ENCODE measurements around the gene SLC1A2. TPM values are rescaled to one million over a fixed set of nuclear protein-coding genes. Genes with fewer than 3 reads are reported as not detected.

Gene SLC1A2
- total and polyA plus RNA-seq, 2 experiments from 2014 or later, result 0.70 to 2.8 TPM

DNA sequence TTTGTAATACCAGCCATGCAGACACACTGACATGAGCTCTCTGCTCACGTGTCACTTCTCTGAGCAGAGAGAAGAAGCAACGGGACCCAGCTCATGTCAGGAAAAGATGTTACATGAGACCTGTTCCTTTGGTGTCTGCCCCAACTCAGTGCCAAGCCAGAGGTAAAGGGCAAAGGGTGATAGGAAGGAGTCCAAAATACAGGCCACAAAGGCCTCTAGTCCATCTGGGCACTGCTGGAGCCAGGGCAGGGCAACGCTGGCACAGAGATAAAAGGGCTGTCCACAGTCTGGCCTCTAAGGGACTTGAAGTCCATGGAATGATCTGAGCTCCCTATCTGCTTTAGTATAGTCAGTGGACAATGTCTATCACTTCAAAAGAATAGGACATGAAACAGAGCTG is 79.3 kb downstream of the SLC1A2 start:
- no peak for DNase-seq (ENCODE audit: low spot score)
- H3K27ac Mint-ChIP-seq, result no peak overlapping the region
- peaks cover 4% of the 10 kb centered on the region; the same call in 1 of the 2 replicates for H3K9me2 ChIP-seq (ENCODE audit: insufficient read depth)
- peaks cover 2% of the 10 kb centered on the region for H3K27me3 Mint-ChIP-seq (ENCODE audit: insufficient read depth, low read depth, poor library complexity)
- no peaks in the 10 kb centered on the region for H4K20me1 ChIP-seq (replicated peaks; ENCODE audit: insufficient read depth)
- H3F3A ChIP-seq (replicated peaks; ENCODE audit: low read depth), result no peaks in the 10 kb centered on the region
- no peak for TF ChIP-seq ZNF331 (CRISPR knock-in tag; IDR thresholded peaks at IDR 0.05; ENCODE audit: low read depth)
- TF ChIP-seq JUNB (IDR thresholded peaks at IDR 0.05; ENCODE audit: unreplicated experiment), result no peak
- TF ChIP-seq, protein P1, sequence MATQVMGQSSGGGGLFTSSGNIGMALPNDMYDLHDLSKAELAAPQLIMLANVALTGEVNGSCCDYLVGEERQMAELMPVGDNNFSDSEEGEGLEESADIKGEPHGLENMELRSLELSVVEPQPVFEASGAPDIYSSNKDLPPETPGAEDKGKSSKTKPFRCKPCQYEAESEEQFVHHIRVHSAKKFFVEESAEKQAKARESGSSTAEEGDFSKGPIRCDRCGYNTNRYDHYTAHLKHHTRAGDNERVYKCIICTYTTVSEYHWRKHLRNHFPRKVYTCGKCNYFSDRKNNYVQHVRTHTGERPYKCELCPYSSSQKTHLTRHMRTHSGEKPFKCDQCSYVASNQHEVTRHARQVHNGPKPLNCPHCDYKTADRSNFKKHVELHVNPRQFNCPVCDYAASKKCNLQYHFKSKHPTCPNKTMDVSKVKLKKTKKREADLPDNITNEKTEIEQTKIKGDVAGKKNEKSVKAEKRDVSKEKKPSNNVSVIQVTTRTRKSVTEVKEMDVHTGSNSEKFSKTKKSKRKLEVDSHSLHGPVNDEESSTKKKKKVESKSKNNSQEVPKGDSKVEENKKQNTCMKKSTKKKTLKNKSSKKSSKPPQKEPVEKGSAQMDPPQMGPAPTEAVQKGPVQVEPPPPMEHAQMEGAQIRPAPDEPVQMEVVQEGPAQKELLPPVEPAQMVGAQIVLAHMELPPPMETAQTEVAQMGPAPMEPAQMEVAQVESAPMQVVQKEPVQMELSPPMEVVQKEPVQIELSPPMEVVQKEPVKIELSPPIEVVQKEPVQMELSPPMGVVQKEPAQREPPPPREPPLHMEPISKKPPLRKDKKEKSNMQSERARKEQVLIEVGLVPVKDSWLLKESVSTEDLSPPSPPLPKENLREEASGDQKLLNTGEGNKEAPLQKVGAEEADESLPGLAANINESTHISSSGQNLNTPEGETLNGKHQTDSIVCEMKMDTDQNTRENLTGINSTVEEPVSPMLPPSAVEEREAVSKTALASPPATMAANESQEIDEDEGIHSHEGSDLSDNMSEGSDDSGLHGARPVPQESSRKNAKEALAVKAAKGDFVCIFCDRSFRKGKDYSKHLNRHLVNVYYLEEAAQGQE (IDR thresholded peaks at IDR 0.05; ENCODE audit: unreplicated experiment), result no peak
- TF ChIP-seq EZH2phosphoT487 (IDR thresholded peaks at IDR 0.05; ENCODE audit: unreplicated experiment), result no peak
- no peak for TF ChIP-seq ZNF114 (CRISPR knock-in tag; IDR thresholded peaks at IDR 0.05)
- no peak for ATAC-seq
- no peak overlapping the region for H3K4me2 ChIP-seq
- no peak overlapping the region for H3K4me3 ChIP-seq
- H3K36me3 Mint-ChIP-seq (ENCODE audit: low read depth), result no peaks in the 10 kb centered on the region
- H3K4me3 Mint-ChIP-seq, result no peak overlapping the region
- H3K27ac ChIP-seq (ENCODE audit: low read depth), result no peak overlapping the region
- H3K36me3 ChIP-seq (ENCODE audit: insufficient read depth), result no peaks in the 10 kb centered on the region
- H3K27me3 ChIP-seq (ENCODE audit: insufficient read depth), result no peaks in the 10 kb centered on the region
- H2AFZ ChIP-seq, result no peak overlapping the region
- H3K4me1 ChIP-seq (ENCODE audit: insufficient read depth), result no peaks in the 10 kb centered on the region
- H3K79me2 ChIP-seq (replicated peaks; ENCODE audit: insufficient read depth), result no peaks in the 10 kb centered on the region
- peaks cover 11% of the 10 kb centered on the region; the same call in 2 of the 3 replicates for H3K4me1 Mint-ChIP-seq
- H3K9me3 Mint-ChIP-seq, result 0 out of 3 replicates have a peak, but pooled peaks cover 4% of the 10 kb centered on the region

DNA sequence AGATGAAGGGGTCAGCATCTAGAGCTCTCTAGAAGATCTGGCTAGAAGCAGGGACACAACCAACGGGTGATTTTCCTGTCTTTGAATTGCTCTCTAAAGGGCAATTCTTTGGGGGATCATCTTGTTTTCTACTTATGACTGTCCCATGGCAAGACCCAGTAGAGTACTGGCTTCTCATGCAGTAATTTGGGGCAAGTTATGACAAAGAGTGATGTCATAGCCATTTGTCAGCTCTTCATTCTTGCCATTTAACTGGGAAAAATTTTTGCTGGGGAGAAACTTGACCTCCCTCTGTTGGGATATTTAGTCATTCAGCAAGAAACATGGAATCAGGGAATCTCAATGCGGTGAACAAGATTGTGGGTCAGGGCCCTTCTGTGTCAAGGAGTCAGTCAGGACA is 80.4 kb downstream of the SLC1A2 start:
- no peak for DNase-seq (ENCODE audit: low spot score)
- Histone ChIP-seq H3K4me3 (no peak overlapping the region), H3K4me2 (no peak overlapping the region), H3K27me3 (ENCODE audit: insufficient read depth) (no peaks in the 10 kb centered on the region), H3F3A (replicated peaks; ENCODE audit: low read depth) (no peaks in the 10 kb centered on the region), H3K79me2 (replicated peaks; ENCODE audit: insufficient read depth) (no peaks in the 10 kb centered on the region), H3K9me2 (ENCODE audit: insufficient read depth) (peaks cover 8% of the 10 kb centered on the region; the same call in 1 of the 2 replicates), H3K27ac (ENCODE audit: low read depth) (no peak overlapping the region), H2AFZ (no peak overlapping the region), H4K20me1 (replicated peaks; ENCODE audit: insufficient read depth) (no peaks in the 10 kb centered on the region), H3K4me1 (ENCODE audit: insufficient read depth) (no peaks in the 10 kb centered on the region), H3K36me3 (ENCODE audit: insufficient read depth) (no peaks in the 10 kb centered on the region)
- no peak overlapping the region for H3K27ac Mint-ChIP-seq
- no peak for ATAC-seq
- peaks cover under 1% of the 10 kb centered on the region; the same call in 1 of the 3 replicates for H3K4me1 Mint-ChIP-seq
- no peak overlapping the region for H3K4me3 Mint-ChIP-seq
- no peaks in the 10 kb centered on the region for H3K36me3 Mint-ChIP-seq (ENCODE audit: low read depth)
- H3K27me3 Mint-ChIP-seq (ENCODE audit: insufficient read depth, low read depth, poor library complexity), result peaks cover 2% of the 10 kb centered on the region
- 0 out of 3 replicates have a peak, but pooled peaks cover 4% of the 10 kb centered on the region for H3K9me3 Mint-ChIP-seq
- TF ChIP-seq JUNB (IDR thresholded peaks at IDR 0.05; ENCODE audit: unreplicated experiment), result no peak
- TF ChIP-seq EZH2phosphoT487 (IDR thresholded peaks at IDR 0.05; ENCODE audit: unreplicated experiment), result no peak
- TF ChIP-seq ZNF114 (CRISPR knock-in tag; IDR thresholded peaks at IDR 0.05), result no peak
- TF ChIP-seq CTCF (conservative IDR thresholded peaks at IDR 0.05; ENCODE audit: low read depth in 2 of 2), result no peak
- TF ChIP-seq NANOG (IDR thresholded peaks at IDR 0.05; ENCODE audit: borderline replicate concordance), result no peak
- TF ChIP-seq CREB1 (CRISPR knock-in tag; IDR thresholded peaks at IDR 0.05; ENCODE audit: low read depth), result no peak
- TF ChIP-seq ZNF331 (CRISPR knock-in tag; IDR thresholded peaks at IDR 0.05; ENCODE audit: low read depth), result no peak
- TF ChIP-seq POLR2AphosphoS5 (IDR thresholded peaks at IDR 0.05; ENCODE audit: low read depth), result no peak
- no peak for TF ChIP-seq ZNF462 (CRISPR knock-in tag; IDR thresholded peaks at IDR 0.05)

All from GM23338 (cell line).